Lower leg skin (tissue), 3 donors: ENCODE measurements around the gene MPP4.

Experiments
- POLR2A ChIP-seq, 2 donors: fragments of 450-650 bp; IDR thresholded peaks; one replicate each; pipeline ENCODE4 v1.6.1; 2016 to 2017; ENCODE audit warnings: antibody characterized with exemption in 2 of 2, mild to moderate bottlenecking in 1 of 2, moderate library complexity in 1 of 2
- TF ChIP-seq, protein P1 (sequence below), 3 donors: fragments of 450-650 bp; IDR thresholded peaks; one replicate each; pipeline ENCODE4 v1.5.1; 2016; ENCODE audit warnings: antibody characterized with exemption in 3 of 3, mild to moderate bottlenecking in 3 of 3, moderate library complexity in 2 of 3

DNA sequence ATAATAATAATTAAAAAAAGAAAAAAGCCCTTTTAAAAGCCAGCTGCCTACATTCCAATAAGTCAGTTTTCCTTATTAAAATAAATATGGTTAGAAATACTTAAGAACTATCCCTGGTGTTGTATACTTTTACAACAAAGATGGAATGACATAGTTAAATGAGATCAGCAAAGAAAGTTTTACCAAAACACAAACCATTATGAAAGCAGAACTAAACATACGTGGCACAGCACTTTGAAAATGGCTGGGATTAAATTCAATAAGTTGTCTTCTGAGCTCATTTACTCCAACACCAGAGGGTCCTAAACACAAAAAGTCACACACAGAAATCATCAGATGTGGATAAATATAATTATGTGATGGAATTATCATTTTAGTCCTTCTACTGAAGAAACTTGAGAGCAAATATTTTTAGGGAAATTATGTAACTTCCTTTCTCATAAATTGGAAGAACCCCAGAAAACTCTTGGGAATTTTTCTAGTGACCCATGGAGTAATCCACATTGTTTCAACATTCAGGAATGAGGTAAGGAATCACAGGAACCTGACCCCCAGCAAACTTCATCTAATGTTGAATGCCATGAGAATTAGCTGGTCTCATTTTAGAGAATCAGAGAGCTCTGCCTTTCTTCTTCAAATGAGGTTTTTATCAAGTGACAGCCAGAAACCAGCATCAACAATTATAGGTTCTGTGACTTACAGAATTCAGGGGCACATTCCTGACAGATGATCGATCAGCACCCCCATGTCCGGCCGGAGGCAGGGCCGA is 43.6 kb downstream of the MPP4 start:
- TF ChIP-seq, protein P1, sequence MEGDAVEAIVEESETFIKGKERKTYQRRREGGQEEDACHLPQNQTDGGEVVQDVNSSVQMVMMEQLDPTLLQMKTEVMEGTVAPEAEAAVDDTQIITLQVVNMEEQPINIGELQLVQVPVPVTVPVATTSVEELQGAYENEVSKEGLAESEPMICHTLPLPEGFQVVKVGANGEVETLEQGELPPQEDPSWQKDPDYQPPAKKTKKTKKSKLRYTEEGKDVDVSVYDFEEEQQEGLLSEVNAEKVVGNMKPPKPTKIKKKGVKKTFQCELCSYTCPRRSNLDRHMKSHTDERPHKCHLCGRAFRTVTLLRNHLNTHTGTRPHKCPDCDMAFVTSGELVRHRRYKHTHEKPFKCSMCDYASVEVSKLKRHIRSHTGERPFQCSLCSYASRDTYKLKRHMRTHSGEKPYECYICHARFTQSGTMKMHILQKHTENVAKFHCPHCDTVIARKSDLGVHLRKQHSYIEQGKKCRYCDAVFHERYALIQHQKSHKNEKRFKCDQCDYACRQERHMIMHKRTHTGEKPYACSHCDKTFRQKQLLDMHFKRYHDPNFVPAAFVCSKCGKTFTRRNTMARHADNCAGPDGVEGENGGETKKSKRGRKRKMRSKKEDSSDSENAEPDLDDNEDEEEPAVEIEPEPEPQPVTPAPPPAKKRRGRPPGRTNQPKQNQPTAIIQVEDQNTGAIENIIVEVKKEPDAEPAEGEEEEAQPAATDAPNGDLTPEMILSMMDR (IDR thresholded peaks at IDR 0.05), result no peak
- no peak for TF ChIP-seq POLR2A (IDR thresholded peaks at IDR 0.05)
